ENCODE measurements around the gene NSFL1C.

GRCh38 chr20:1499528-1500420 is 33.1 kb upstream of the NSFL1C start:
- TF ChIP-seq, protein P1, sequence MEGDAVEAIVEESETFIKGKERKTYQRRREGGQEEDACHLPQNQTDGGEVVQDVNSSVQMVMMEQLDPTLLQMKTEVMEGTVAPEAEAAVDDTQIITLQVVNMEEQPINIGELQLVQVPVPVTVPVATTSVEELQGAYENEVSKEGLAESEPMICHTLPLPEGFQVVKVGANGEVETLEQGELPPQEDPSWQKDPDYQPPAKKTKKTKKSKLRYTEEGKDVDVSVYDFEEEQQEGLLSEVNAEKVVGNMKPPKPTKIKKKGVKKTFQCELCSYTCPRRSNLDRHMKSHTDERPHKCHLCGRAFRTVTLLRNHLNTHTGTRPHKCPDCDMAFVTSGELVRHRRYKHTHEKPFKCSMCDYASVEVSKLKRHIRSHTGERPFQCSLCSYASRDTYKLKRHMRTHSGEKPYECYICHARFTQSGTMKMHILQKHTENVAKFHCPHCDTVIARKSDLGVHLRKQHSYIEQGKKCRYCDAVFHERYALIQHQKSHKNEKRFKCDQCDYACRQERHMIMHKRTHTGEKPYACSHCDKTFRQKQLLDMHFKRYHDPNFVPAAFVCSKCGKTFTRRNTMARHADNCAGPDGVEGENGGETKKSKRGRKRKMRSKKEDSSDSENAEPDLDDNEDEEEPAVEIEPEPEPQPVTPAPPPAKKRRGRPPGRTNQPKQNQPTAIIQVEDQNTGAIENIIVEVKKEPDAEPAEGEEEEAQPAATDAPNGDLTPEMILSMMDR (IDR thresholded peaks at IDR 0.05; ENCODE audit: borderline replicate concordance, extremely low read depth, low read length, poor library complexity, severe bottlenecking): no peak
- no peak for TF ChIP-seq EZH2 (IDR thresholded peaks at IDR 0.05; ENCODE audit: borderline replicate concordance, low read depth, low read length, severe bottlenecking)
